HG03469 (cell line): ENCODE data around the gene PDSS2.
"Not testable (repeated sequence)": the region's sequence is repeated elsewhere in the genome, so short reads cannot be mapped to it uniquely, and the experiment has no call there.

Experiments
- ATAC-seq: cut with Tn5 transposase; IDR thresholded peaks from one replicate; pipeline ENCODE4 v1.9.1; 2021; ENCODE audit warnings: mild to moderate bottlenecking, moderate library complexity, moderate number of reproducible peaks; ENCODE audit not compliant: unreplicated experiment

The PDSS2 gene

GRCh38 chr6:107475360-107475759 lies 16.0 kb upstream of the PDSS2 start:
- ATAC-seq: not testable (repeated sequence)

- ATAC-seq: no peak
Observed at GRCh38 chr6:107473660-107474059, 14.3 kb upstream of the PDSS2 start.

GRCh38 chr6:107470364-107470763 lies 11.0 kb upstream of the PDSS2 start:
- ATAC-seq: no peak

GRCh38 chr6:107466062-107466461 lies 6.7 kb upstream of the PDSS2 start:
- no peak for ATAC-seq

GRCh38 chr6:107460083-107460631 lies 793 bp upstream of the PDSS2 start:
- ATAC-seq: no peak

GRCh38 chr6:107458672-107459282 lies 587 bp downstream of the PDSS2 start:
- ATAC-seq: peak; percentile 13

GRCh38 chr6:107448776-107449175 lies 10.6 kb downstream of the PDSS2 start:
- no peak for ATAC-seq

- ATAC-seq: no peak
Observed at GRCh38 chr6:107447663-107448216, 11.6 kb downstream of the PDSS2 start.

GRCh38 chr6:107444277-107444676 lies 15.1 kb downstream of the PDSS2 start:
- no peak for ATAC-seq

GRCh38 chr6:107443608-107444267 lies 15.6 kb downstream of the PDSS2 start:
- ATAC-seq: no peak

- no peak for ATAC-seq
Observed at GRCh38 chr6:107442938-107443607, 16.3 kb downstream of the PDSS2 start.

GRCh38 chr6:107441682-107442081 lies 17.7 kb downstream of the PDSS2 start:
- ATAC-seq: no peak

GRCh38 chr6:107440936-107441335 lies 18.4 kb downstream of the PDSS2 start:
- no peak for ATAC-seq

- ATAC-seq: no peak
Observed at GRCh38 chr6:107439406-107439805, 20.0 kb downstream of the PDSS2 start.

- ATAC-seq: no peak
Observed at GRCh38 chr6:107437691-107438090, 21.7 kb downstream of the PDSS2 start.

- ATAC-seq: no peak
Observed at GRCh38 chr6:107436881-107437280, 22.5 kb downstream of the PDSS2 start.

- ATAC-seq: no peak
Observed at GRCh38 chr6:107435798-107436197, 23.6 kb downstream of the PDSS2 start.

- ATAC-seq: no peak
Observed at GRCh38 chr6:107434812-107435211, 24.6 kb downstream of the PDSS2 start.

- ATAC-seq: not testable (repeated sequence)
Observed at GRCh38 chr6:107425951-107426350, 33.4 kb downstream of the PDSS2 start.

GRCh38 chr6:107423474-107423990 lies 35.8 kb downstream of the PDSS2 start:
- ATAC-seq: no peak

GRCh38 chr6:107421696-107422256 lies 37.6 kb downstream of the PDSS2 start:
- ATAC-seq: no peak
